Glutamatergic neuron (in vitro differentiated cells): Measurements from ENCODE around the gene NPFFR2. TPM values are rescaled to one million over a fixed set of nuclear protein-coding genes. Genes with fewer than 3 reads are reported as not detected.
"Not testable (repeated sequence)": the region's sequence is repeated elsewhere in the genome, so short reads cannot be mapped to it uniquely, and the experiment has no call there.

Experiments used
- DNase-seq: peaks from one replicate; pipeline ENCODE4 v3.0.0; 2022
- H3K27ac Mint-ChIP-seq: one replicate; pipeline ENCODE4 v1.8.0; 2020; ENCODE audit warnings: mild to moderate bottlenecking, mixed read lengths, inconsistent platforms; ENCODE audit not compliant: unreplicated experiment
- H3K27me3 Mint-ChIP-seq: one replicate; pipeline ENCODE4 v1.8.0; 2020; ENCODE audit warnings: mild to moderate bottlenecking, moderate library complexity, mixed read lengths, inconsistent platforms; ENCODE audit not compliant: unreplicated experiment
- H3K36me3 Mint-ChIP-seq: one replicate; pipeline ENCODE4 v1.8.0; 2020; ENCODE audit warnings: mild to moderate bottlenecking, mixed read lengths, inconsistent platforms; ENCODE audit not compliant: unreplicated experiment
- H3K4me1 Mint-ChIP-seq: one replicate; pipeline ENCODE4 v1.8.0; 2020; ENCODE audit warnings: mild to moderate bottlenecking, low read depth, mixed read lengths, inconsistent platforms; ENCODE audit not compliant: unreplicated experiment
- H3K4me3 Mint-ChIP-seq: one replicate; pipeline ENCODE4 v1.8.0; 2020; ENCODE audit warnings: mild to moderate bottlenecking, mixed read lengths, inconsistent platforms; ENCODE audit not compliant: unreplicated experiment
- H3K9me3 Mint-ChIP-seq: one replicate; pipeline ENCODE4 v1.8.0; 2020; ENCODE audit warnings: mild to moderate bottlenecking, moderate library complexity, mixed read lengths, inconsistent platforms; ENCODE audit not compliant: unreplicated experiment
- total RNA-seq: library from RNA; stranded (reverse); fragmentation: NEBNext Ultra II Directional; extraction: Animal tissue kit (Norgen Biotek cat#: 25700); gene quantifications from one replicate; pipeline ENCODE4 v1.2.1, GENCODE V29; 2021; ENCODE audit not compliant: unreplicated experiment
- TF ChIP-seq, protein P1 (sequence below): fragments of 200-600 bp; sonication (generic); IDR thresholded peaks from one replicate; pipeline ENCODE4 v1.5.0; 2021; ENCODE audit not compliant: partially characterized antibody, unreplicated experiment

NPFFR2 gene
- total RNA-seq, 1 donor from 2014 or later: not detected

DNA sequence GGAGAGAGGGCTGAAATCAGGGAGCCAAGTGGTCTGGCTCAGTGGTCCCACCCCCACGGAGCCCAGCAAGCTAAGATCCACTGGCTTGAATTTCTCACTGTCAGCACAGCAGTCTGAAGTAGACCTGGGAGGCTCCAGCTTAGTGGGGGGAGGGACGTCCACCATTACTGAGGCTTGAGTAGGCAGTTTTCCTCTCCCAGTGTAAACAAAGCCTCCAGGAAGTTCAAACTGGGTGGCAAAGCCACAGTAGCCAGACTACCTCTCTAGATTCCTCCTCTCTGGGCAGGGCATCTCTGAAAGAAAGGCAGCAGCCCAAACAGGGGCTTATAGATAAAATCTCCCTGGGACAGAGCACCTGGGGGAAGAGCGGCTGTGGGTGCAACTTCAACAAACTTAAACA, 88.1 kb downstream of the NPFFR2 start:
- H3K36me3 Mint-ChIP-seq: no peaks in the 10 kb centered on the region
- H3K4me1 Mint-ChIP-seq: no peaks in the 10 kb centered on the region
- H3K27me3 Mint-ChIP-seq: peaks cover 2% of the 10 kb centered on the region
- no peak overlapping the region for H3K4me3 Mint-ChIP-seq
- DNase-seq: no peak
- TF ChIP-seq, protein P1, sequence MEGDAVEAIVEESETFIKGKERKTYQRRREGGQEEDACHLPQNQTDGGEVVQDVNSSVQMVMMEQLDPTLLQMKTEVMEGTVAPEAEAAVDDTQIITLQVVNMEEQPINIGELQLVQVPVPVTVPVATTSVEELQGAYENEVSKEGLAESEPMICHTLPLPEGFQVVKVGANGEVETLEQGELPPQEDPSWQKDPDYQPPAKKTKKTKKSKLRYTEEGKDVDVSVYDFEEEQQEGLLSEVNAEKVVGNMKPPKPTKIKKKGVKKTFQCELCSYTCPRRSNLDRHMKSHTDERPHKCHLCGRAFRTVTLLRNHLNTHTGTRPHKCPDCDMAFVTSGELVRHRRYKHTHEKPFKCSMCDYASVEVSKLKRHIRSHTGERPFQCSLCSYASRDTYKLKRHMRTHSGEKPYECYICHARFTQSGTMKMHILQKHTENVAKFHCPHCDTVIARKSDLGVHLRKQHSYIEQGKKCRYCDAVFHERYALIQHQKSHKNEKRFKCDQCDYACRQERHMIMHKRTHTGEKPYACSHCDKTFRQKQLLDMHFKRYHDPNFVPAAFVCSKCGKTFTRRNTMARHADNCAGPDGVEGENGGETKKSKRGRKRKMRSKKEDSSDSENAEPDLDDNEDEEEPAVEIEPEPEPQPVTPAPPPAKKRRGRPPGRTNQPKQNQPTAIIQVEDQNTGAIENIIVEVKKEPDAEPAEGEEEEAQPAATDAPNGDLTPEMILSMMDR: no peak
- no peak overlapping the region for H3K27ac Mint-ChIP-seq
- H3K9me3 Mint-ChIP-seq: peaks cover 1% of the 10 kb centered on the region

DNA sequence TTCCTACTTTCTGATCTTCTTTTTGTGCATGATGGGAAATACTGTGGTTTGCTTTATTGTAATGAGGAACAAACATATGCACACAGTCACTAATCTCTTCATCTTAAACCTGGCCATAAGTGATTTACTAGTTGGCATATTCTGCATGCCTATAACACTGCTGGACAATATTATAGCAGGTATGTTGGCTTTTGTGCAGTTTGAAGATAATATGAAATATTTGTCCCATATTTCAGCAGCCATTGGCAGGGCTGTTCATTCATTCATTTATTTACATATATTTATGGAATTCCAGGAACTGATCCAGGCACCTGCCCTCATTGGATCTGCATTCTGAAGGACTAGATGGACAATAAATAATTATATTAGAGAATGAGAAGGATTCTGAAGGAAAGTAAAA, 96.9 kb downstream of the NPFFR2 start:
- Mint-ChIP-seq H3K36me3 (no peaks in the 10 kb centered on the region), H3K9me3 (no peaks in the 10 kb centered on the region), H3K4me1 (no peaks in the 10 kb centered on the region), H3K27me3 (no peaks in the 10 kb centered on the region), H3K4me3 (no peak overlapping the region), H3K27ac (no peak overlapping the region)
- DNase-seq: no peak
- TF ChIP-seq, protein P1: no peak

DNA sequence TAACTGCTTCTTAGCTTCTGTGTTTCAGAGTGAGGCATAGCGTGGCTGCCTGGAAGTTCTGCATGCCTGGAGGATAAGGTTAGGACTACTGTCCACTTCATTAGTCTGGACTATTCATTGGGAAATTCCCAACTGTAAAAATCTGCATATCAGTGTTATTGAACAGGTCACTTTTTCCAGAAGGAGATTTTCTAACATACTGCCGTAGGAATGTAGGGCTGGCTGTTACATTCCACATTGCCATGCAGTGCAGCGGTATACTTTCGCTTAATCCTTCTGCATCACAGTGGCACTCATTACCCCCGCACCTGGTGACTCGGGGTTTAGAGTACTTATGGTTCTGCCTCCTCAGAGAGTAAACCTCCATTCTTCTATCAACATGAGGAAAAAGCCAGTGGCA, 104.6 kb downstream of the NPFFR2 start:
- Mint-ChIP-seq H3K9me3 (no peaks in the 10 kb centered on the region), H3K4me3 (no peak overlapping the region), H3K36me3 (no peaks in the 10 kb centered on the region), H3K4me1 (no peaks in the 10 kb centered on the region), H3K27ac (no peak overlapping the region), H3K27me3 (peaks cover 3% of the 10 kb centered on the region)
- TF ChIP-seq, protein P1: no peak
- no peak for DNase-seq

DNA sequence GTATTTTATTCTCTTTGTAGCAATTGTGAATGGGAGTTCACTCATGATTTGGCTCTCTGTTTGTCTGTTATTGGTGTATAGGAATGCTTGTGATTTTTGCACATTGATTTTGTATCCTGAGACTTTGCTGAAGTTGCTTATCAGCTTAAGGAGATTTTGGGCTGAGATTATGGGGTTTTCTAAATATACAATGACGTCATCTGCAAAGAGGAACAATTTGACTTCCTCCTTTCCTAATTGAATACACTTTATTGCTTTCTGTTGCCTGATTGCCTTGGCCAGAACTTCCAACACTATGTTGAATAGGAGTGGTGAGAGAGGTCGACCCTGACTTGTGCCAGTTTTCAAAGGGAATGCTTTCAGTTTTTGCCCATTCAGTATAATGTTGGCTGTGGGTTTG, 108.2 kb downstream of the NPFFR2 start:
- DNase-seq, H3K36me3 Mint-ChIP-seq, H3K4me3 Mint-ChIP-seq, H3K27ac Mint-ChIP-seq, H3K27me3 Mint-ChIP-seq, H3K9me3 Mint-ChIP-seq, H3K4me1 Mint-ChIP-seq: not testable (repeated sequence)

DNA sequence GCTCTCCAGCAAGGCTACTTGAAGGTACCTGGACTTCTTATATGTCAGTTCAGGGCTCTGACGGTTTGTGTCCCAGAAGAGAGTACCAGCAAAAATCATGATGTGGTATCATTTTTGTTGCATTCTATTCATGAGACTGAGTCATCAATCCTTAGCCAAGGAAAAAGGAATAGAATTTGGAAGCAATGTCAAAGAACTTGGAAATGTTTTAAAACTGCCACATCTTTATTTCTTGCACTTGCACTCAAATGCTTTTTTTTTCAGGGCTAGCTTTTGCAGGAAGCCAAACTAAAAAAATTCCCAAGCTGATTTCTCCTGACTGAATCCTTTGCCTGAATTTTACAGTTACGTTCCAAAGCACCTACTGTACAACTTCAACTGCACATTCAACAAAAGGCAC, 112.4 kb downstream of the NPFFR2 start:
- TF ChIP-seq, protein P1: no peak
- no peaks in the 10 kb centered on the region for H3K36me3 Mint-ChIP-seq
- no peak overlapping the region for H3K27ac Mint-ChIP-seq
- DNase-seq: no peak
- no peaks in the 10 kb centered on the region for H3K4me1 Mint-ChIP-seq
- H3K4me3 Mint-ChIP-seq: no peak overlapping the region
- peaks cover 3% of the 10 kb centered on the region for H3K27me3 Mint-ChIP-seq
- H3K9me3 Mint-ChIP-seq: no peaks in the 10 kb centered on the region

DNA sequence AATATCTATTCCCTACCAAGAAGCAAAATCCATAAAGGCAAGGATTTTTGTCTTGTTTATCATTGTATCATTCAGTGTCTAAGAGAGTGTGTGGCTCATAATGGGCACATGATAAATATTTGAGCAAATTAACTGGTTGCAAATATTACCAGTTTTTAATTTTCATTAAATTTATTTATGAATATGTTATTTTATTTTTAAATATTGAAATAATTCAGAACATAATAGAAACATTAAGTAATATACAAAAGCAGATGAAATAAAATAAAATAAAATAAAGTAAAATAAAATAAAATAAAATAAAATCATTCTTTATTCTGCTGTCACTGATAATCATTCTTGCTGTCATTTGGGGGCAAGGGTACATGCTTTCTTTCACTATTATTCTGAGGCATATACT, 120.9 kb downstream of the NPFFR2 start:
- no peaks in the 10 kb centered on the region for H3K9me3 Mint-ChIP-seq
- TF ChIP-seq, protein P1: no peak
- H3K27ac Mint-ChIP-seq: no peak overlapping the region
- no peaks in the 10 kb centered on the region for H3K27me3 Mint-ChIP-seq
- H3K4me3 Mint-ChIP-seq: no peak overlapping the region
- DNase-seq: no peak
- H3K36me3 Mint-ChIP-seq: no peaks in the 10 kb centered on the region
- no peaks in the 10 kb centered on the region for H3K4me1 Mint-ChIP-seq

DNA sequence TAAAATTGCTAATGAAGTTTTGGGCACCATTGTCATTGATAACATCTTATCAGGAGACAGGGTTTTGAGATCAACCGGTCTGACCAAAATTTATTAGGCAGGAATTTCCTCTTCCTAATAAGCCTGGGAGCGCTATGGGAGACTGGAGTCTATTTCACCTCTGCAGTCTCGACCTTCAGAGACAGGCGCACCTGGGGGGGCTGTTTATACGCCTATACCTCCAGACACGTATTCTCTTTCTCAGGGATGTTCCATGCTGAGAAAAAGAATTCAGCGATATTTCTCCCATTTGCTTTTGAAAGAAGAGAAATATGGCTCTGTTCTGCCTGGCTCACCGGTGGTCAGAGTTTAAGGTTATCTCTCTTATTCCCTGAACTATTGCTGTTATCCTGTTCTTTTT, 121.8 kb downstream of the NPFFR2 start:
- H3K27ac Mint-ChIP-seq, H3K4me3 Mint-ChIP-seq, H3K27me3 Mint-ChIP-seq, H3K4me1 Mint-ChIP-seq, H3K9me3 Mint-ChIP-seq, DNase-seq, H3K36me3 Mint-ChIP-seq: not testable (repeated sequence)

DNA sequence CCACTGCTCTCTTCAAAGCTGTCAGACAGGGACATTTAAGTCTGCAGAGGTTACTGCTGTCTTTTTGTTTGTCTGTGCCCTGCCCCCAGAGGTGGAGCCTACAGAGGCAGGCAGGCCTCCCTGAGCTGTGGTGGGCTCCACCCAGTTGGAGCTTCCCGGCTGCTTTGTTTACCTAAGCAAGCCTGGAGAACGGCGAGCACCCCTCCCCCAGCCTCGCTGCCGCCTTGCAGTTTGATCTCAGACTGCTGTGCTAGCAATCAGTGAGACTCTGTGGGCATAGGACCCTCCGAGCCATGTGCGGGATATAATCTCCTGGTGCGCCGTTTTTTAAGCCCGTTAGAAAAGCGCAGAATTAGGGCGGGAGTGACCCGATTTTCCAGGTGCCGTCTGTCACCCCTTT, 137.5 kb downstream of the NPFFR2 start:
- not testable (repeated sequence) for H3K9me3 Mint-ChIP-seq, H3K4me1 Mint-ChIP-seq, H3K27me3 Mint-ChIP-seq, H3K36me3 Mint-ChIP-seq, DNase-seq, H3K27ac Mint-ChIP-seq, H3K4me3 Mint-ChIP-seq
